ENCODE results near the gene CGNL1.

Gene CGNL1

DNA sequence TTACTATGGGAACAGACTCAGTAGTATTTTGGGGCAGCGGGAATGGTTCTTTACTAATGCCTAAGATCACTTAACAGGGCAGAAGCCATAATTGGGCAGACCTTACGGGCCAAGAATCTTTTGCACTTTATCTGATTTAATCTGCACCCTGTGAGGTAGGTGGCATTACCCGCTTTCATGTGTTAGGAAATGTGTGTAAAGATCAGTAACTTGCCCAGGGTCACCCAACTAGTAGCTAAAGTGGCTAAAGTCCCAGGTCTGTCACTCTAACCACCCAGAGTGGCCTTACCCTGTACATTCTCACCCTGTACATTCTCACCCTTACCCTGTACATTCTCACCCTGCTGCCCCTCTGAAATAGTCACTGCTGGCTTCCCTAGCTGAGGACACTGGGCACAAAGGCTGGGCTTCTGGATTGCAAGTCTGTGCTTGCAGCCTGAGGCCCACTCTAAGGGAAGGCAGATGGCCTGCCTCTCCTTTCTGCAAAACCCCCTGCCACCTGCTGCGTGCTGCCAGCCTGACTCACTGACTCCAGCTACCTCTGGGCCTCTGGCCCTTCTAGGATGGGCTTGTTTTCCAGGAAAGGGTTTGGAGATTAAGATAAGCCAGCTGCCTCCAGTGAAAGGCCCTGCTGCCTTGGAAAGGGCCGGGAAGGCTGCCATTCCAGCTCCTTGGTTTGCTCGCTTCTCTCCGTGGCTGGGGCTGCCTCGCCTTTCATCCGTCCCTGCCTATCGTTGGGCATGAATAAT lies 177.9 kb downstream of the CGNL1 start:
- DNase-seq = no peak

DNA sequence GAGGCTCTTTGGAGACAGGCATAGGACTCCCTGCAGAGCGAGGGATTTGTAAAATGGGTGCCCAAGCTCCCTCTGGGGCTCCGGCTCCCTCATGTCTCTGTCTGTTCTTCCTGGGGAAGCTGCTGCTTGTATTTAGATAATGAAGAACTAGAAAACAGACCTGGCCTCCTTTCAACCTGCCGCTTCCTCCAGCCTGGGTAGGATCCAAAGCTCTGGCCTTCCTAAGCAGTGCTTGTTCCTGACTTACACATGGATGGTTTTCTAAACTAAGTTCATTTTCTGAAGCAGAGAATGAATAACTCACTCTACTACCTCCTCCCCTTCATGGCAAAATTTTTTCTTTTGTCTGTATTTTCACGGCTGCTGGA lies 178.5 kb downstream of the CGNL1 start:
- DNase-seq = no peak

DNA sequence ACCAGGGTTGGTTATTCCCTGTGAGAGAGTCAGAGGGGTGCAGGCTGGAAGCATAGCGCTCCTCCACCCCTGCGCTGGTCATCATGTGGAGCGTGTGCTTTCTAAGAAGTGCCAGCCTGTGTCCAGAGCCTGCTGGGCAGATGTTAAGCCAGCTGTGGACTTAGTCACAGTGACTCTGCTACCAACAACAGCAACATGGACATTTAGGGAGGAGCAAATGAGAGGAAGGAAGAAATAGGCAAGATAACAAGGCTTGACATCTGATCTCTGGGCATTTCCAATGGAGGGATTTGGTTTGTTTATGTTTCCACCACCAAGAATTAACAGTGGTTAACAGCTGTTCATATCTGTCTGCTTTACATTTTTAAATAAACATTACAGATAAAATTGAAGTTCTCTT lies 179.0 kb downstream of the CGNL1 start:
- DNase-seq = no peak

DNA sequence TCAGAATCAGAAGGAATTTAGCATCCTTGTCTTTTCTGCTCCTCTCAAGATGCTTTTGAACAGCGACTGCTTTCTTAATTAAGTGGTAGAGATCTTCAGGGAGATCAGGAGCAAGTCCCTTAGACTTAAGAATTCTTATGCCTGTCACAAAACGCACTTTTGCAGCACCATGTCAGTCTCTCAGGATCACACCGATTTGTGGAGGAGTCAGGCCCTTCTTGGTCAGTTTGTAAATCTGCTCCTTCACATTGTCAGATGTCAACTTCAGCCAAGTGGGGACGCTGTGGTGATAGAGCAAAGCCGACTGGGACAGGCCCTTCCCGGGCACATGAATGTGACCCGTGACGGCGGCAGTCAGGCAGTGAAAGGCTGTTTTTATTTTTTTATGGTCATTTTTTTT lies 179.7 kb downstream of the CGNL1 start:
- DNase-seq = no peak

DNA sequence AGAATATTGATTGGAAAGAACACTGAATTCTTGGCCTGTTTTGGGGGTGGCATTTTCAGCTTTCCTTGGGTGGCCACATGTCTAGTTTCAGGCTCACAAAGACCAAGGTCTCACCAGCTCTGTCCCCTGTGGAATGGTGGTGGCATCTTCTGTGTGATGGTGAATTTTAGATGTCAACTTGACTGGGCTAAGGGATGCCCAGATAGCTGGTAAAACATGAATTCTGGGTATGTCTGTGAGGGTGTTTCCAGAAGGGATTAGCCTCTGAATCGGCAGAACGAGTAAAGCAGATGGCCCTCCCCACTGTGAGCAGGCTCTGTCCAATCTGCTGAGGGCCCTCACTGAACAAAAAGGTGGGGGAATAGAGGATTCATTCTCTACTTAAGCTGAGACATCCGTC lies 181.0 kb downstream of the CGNL1 start:
- DNase-seq = no peak

DNA sequence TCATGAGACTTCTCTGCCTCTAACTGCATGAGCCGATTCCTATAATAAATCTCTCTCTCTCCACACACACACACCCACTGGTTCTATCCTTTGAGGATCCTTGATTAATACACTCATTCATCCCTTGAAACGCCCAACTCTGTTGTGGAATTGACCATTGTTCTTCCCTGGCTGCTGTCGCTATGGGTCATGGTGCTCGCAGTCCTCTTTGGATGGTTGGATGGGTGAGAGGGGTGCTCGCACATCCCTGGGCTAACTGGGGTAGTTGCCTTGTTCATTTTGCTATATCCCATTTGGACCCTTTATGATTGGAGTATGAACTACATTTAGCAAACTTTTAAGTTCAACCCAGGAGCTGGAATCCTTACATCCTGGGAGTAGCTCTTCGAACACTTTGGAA lies 181.5 kb downstream of the CGNL1 start:
- DNase-seq = no peak

DNA sequence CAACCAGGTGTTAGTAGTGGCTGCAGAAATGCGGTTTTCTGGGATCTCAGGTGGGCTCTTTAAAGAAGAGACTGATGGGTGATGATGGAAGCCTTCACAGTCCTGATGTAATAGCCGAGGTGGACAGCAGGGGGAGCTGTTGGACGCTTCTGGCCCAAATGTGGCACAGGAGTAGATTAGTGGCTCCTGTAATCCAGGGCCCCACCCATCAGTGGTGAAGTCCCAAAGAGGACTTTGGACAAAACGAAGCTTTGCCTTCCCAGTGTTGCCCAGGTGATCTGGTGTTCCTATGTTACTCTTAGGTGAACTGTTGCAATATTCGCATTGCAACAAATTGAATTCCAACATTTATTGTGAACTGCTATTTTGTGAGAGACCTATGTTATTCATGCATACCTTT lies 183.6 kb downstream of the CGNL1 start:
- peak; percentile 76 for DNase-seq

DNA sequence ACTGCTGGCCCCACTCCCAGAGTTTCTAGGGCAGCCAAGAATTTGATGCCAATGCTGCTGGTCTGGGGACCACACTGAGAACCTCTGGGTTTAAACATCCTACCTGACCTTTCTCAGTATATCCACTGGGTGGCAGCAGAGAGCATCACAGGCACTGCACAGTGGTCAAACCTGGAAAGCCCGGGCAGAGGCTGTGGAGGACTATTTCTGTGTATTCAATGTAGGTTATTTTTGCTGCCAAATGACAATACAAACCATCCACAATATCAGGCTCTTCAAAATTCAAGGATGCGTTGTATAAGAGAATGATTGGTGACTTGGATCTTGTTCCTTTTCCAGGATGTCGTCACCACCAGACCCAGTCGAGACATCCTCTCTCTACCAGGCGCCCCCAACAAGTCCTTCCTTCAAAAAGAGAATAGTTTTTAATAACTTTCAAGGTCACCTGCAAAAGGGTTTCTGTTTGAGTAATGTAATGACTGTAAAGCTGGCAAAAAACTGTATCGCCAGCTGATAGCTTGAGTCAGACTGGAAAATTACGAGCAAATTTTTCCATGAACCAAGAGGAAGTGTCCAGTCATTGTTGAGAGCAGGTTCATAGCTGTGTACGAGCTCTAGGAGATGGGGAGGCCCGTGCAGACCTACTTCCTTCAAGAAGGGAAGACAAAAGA lies 184.9 kb downstream of the CGNL1 start:
- DNase-seq = peak; percentile 83

DNA sequence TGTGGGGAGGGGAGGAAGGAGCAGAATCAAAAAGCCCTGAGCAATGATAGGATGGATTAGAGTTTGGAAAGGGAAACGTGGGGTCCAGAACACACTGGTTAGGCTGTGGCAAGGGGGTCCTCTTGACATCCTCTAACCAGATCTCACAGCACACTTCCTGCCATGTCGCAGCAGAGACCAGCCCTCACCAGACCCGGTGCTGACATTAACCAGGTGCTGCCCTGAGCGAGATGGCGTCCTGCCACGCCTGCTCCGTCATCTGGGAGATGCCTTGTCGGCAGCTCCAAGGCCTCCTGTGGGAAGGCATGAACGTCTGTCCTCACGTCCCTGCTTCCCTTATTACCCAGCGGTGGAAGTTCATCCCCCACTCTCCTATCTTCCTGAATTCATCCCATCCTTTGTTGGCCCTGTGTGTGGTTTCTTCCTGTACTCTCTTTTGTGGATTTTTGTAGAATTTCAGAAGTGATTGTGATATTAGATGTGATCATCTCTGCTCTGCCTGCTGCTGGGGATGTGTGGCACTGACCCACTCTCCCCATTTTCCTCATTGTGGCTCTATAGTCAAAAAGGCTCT lies 186.0 kb downstream of the CGNL1 start:
- no peak for DNase-seq

DNA sequence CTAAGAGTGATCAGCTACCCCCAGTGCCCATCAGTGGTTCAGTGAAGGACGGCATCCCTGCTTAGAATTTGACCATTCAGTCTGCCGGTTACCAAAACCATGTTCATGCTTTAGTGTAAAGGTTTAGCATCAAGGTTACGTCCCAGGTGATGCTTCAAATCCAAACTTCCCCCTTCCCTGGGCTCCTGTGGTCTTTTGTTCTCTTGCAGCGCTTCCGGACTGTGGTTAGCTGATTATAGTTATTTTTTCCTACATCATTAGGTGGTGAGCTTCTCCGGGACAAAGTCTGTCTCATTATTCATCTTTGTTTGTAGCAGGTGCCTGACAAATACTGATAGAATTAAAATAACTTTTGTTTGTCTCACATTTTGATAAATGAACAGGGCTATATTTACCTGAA lies 187.1 kb downstream of the CGNL1 start:
- DNase-seq = no peak

DNA sequence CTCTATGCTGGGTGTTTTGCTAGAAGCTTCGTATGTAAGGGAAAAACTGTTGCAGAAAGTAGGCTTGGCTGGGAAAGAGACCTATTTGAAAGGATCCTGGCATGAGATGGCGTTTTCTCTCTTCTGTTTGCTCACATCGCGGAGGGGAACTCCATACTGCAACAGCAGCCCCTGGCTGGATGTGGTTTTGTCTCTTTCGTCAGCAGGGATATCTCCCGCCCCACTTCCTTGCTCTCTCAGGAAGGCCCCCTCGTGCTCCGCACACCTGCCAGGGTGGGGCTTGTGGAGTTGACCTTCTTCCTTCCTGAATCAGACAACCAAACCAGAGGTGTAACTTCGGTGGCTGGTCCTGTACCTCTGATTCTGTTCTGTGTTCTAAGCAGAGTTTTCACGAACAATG lies 189.0 kb downstream of the CGNL1 start:
- DNase-seq = no peak

DNA sequence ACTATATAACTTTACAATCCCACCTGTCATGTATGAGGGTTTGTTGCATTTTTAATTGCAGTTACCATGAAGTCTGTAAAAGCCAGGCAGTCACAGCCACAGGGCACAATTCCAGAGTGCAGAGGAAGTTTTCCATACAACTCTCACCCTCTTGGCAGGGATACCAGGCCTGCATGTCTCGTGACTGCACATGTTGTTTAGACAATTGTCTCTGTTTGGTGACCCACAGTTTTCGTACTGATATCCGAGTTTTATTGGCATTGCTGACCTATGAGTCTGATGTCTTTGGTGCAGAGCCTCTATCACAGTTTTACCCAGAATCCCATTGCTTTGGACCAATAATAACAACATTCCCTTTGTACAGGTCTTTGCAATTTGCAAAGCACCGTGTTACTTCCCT lies 190.5 kb downstream of the CGNL1 start:
- no peak for DNase-seq

DNA sequence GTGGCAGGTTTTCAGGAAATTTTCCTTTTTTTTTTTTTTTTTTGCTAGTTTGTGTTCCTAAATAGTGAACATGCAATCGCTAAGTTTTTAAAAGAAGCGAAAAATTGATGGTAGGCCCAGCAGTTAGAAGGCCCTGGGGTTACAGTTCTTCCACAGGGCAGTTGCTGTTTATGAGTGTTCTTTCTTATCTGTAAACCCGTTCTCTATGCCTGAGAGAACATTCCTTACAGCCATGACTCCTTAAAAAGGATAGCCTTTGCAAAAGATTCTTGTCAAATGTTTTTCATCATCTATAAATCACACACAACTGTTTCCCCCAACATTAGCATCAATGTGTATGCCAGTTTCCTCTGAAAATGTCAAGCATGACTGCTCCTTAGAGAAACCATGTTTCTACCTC lies 191.6 kb downstream of the CGNL1 start:
- DNase-seq = no peak

DNA sequence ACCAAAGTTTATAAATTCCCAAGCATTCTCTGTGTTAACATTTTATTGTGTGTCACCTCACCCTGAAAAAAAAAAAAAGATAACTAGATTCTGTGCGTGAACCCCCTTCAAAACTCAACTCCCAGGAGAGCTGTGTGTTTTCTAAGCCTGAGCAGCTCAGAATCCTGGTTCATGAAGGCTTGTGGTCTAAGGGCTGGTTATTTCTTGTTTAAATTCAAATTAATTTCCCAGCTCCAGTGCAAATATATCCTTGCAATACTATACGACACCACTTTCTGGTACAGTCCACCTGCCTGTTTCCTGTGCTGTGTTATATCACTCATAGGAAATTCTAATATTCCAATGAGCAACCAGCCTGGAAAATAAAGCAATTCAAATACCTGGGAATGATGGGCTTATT lies 192.0 kb downstream of the CGNL1 start:
- DNase-seq = no peak

DNA sequence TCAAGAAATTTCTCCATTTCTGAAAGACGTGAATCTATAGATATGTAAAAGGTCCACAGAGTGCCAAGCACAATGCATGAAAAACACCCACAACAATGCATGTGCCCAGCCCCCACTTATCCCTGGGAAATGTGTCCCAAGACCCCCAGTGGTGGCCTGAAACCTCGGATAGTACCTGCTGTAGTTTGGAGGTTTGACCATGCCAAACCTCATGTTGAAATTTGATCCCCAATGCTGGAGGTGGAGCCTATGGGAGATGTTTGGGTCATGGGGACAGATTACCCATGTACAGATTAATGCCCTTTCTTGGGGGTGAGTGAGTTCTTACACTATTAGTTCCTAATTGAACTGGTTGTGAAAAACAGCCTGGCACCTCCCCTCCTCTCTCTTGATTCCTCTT lies 194.0 kb downstream of the CGNL1 start:
- DNase-seq = no peak

DNA sequence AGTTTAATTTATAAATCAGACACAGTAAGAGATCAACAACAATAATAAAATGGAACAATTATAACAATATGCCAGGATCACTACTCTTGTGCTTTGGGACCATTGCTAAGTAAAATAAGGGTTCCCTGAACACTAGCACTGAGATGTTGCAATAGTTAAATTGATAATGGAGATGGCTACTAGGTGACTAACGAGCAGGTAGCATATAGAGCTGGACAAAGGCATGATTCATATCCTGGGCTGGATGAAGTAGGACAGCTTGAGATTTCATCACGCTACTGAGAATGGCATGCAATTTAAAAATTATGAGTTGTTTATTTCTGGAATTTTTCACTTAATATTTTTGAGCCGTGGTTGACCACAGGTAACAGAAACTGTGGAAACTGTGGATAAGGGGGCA lies 194.7 kb downstream of the CGNL1 start:
- no peak for DNase-seq

DNA sequence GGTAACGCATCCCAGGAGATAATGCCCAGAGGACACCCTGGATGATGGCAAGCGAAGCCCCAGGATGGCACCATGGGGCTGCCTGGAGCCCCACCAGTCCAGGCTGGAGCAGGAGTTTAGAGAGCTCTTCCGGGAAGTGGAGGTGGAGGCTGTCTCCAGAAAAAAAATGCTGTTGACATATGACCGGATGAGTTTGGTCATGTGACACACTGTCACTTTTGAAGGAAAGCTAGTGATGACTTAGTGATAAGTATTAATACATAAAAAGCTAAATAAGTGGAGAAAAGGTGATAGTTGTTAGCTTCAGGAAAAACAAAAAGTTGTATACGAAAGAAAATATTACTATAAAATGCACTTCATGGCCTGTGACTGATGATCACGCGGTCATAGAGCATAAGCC lies 195.4 kb downstream of the CGNL1 start:
- DNase-seq = no peak

DNA sequence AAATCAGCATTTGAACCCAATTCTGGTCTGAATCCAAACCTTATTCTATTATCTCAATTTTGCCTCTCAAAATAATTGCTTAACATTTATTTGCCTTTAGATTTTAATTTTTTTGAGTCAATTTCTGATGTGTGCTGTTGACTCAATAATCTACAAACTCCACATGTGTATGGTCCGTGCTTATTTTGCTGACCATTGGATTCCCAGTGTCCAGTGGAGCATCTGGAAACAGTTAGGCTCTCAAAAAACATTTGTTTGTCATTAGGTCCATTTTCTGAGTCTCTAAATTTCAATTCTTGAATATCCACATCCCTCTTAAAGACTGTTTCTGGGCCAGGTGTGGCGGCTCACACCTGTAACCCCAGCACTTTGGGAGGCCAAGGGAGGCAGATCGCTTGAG lies 196.2 kb downstream of the CGNL1 start:
- no peak for DNase-seq

DNA sequence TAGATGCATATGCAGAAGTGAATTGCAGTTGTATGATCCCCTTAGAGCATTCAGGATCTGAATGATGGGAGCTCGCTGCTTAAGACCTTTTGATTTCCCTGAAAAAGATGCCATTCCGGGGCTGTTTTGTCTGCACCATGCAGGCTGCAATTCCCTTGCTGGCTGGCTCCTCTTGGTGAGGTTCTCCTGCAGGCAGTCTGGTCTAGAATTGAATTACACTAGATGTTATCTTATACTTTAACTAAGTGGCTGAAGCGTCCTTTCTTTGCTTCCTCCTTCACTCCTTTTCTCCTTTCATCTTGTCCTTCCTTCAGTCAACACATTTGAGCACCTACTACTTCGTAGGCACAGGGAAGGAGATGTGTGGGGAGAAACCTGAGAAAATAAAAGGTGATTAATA lies 196.8 kb downstream of the CGNL1 start:
- DNase-seq = no peak

DNA sequence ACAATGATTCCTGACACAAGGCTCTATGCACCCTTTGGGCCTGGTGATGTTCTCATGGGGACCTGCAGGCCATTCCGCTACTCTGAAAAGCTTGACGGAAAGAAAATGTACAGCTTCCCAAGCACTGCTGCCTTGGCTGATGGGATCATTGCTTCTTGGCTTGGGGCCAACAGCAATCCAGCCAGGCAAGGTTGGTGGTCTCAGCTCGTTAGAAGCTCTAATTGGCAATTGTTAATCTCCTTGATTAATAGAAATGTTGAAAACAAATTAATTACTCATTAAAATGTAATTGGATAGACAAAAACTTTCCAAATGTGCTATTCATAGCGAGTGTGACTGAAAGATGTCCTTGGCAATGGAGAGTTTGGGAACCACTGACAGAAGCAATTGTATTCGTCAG lies 199.1 kb downstream of the CGNL1 start:
- no peak for DNase-seq

DNA sequence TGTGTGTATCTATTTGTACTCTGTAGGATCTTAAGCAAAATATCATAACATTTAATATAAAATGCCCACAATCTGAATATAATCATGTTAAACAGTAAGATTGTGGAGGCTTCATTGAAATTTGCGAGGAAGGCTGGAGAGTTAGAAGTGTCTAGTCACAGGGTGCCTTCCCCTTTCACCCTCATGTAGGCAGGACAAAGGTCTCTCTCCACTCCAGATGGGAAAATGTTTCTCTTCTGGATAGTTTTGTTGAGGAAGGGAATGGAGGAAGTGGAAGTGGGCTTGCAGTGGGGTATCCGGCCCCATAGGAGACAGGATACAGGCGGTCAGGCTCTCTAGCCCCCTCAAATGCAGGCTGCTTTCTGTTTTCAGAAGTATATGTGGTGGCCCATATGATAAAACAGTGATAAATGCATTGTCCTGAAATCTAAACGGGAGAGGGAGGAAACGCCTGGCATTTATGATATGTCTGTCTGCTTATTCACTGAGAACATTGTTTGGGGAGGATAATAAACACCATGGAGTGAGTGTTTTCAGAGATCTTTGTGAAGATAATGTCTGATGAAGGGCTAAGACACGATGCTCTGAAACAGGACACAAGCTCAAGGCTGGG lies 202.1 kb downstream of the CGNL1 start:
- no peak for DNase-seq

DNA sequence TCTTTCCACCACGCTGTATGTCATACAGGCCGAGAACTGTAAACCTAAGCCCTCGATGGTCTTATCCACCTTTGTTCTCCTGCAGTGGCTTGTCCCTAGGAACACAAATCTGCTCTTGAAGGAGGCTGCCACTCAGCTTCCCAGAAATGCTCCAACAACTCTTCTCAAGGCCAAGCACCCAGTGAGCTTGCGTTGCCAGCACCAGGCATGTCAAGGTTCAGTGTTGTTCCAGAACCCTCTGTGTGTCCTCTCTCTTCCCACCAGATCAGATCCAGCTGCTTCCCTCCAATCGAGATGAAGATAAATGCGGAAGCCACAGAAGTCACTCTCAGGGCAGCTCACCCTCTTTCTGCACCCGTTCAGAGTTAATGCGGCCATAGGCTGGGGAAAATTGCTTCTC lies 204.1 kb downstream of the CGNL1 start:
- no peak for DNase-seq

DNA sequence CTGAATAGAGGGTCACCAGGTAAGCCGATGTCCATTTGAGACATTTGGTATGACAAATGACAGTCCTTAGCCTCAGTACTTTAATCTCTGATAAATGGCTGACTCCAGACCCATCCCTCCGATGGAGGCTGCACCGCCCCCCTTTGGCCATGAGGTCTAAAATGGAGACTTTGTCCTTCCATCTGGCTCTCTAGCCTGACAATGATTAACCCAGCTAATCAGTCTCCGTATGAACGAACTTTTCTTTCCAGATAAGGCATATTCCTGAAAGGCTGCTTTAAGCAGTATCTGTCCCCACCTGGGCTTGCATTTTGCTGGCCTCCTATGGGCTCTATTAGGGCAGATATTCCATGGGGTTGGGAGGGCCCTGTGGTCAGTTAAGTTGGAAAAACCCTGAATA lies 204.6 kb downstream of the CGNL1 start:
- no peak for DNase-seq

DNA sequence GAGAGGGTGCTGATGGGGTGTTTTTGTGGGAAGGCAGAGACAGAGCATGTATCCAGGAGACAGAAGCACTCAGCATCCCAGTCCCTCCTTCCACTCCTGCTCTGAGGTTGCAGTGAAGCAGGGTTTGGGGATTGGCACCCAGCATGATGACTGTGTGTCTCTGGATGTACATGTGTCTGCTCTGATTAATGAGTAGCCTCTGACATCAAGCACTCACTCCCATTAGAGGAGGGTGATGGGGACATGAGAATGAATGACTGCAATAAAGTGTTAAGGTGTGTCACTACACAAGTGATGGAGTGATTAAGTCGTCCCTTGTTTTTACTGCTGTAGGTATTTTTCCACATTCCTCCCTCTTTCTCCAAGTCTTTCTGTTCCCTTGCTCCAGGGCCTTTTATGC lies 205.8 kb downstream of the CGNL1 start:
- DNase-seq = no peak
